Sciatic nerve (tissue), 2 donors: ENCODE data around the gene PGAM1. TPM values are rescaled to one million over a fixed set of nuclear protein-coding genes. Genes with fewer than 3 reads are reported as not detected.
"Not testable (repeated sequence)": the region's sequence is repeated elsewhere in the genome, so short reads cannot be mapped to it uniquely, and the experiment has no call there.

Experiments
- ATAC-seq: fragments of 200-7000 bp; cut with Tn5 transposase; one replicate; pipeline ENCODE4 v1.9.1; 2020; ENCODE audit warnings: mild to moderate bottlenecking, moderate library complexity
- DNase-seq: peaks from one replicate; pipeline ENCODE4 v3.0.0-alpha.2; 2020; ENCODE audit warnings: low spot score
- intact Hi-C: fragments of 100-400 bp; cut with DNase I; formaldehyde crosslinking; loops from one replicate; pipeline ENCODE4 v1.14.2; 2022
- total RNA-seq: library from RNA; stranded (reverse); fragmentation: NEBNext Ultra II Directional; extraction: Animal tissue kit (Norgen Biotek cat#: 25700); gene quantifications from one replicate; pipeline ENCODE4 v1.2.1, GENCODE V29; 2021
- donor health status: DM: no; HTN: no; CAD: no.
- donor health status: DM: no; HTN: no; CAD: no.

The PGAM1 gene
- total RNA-seq, 1 donor from 2014 or later = 117 TPM

GRCh38 chr10:97451605-97452004 lies 25.6 kb downstream of the PGAM1 start:
- DNase-seq (peak; percentile 46), ATAC-seq (no peak)
- intact Hi-C loops = no loop called here

- intact Hi-C loops = no loop called here
- ATAC-seq (no peak), DNase-seq (no peak)
These were observed 26.4 kb downstream of the PGAM1 start for GRCh38 chr10:97452352-97452751.

- intact Hi-C loops = no loop called here
- DNase-seq = peak; percentile 46
- ATAC-seq = peak; percentile 54
These were observed 28.5 kb downstream of the PGAM1 start for GRCh38 chr10:97454330-97455036.

GRCh38 chr10:97456034-97456685 lies 30.2 kb downstream of the PGAM1 start:
- ATAC-seq (peak; percentile 33), DNase-seq (peak; percentile 7)
- intact Hi-C loops = no loop called here

GRCh38 chr10:97456686-97457065 lies 30.7 kb downstream of the PGAM1 start:
- intact Hi-C loops = no loop called here
- ATAC-seq (no peak), DNase-seq (peak; percentile 34)

- ATAC-seq = no peak
- intact Hi-C loops = no loop called here
- DNase-seq = peak; percentile 21
These were observed 33.1 kb downstream of the PGAM1 start for GRCh38 chr10:97459111-97459510.

- no peak for ATAC-seq
- intact Hi-C loops = loop anchor here (5.0 kb wide), 1 partner anchor 92 kb away; no protein-coding TSS in a partner anchor
- DNase-seq = peak; percentile 51
These were observed 33.9 kb downstream of the PGAM1 start for GRCh38 chr10:97459933-97460332.

GRCh38 chr10:97462309-97462708 lies 36.3 kb downstream of the PGAM1 start:
- DNase-seq (no peak), ATAC-seq (no peak)
- intact Hi-C loops = loop anchor here (5.0 kb wide), 1 partner anchor 90 kb away; no protein-coding TSS in a partner anchor

GRCh38 chr10:97463363-97464132 lies 37.6 kb downstream of the PGAM1 start:
- DNase-seq (peak; percentile 42), ATAC-seq (peak; percentile 85)
- intact Hi-C loops = loop anchor here (5.0 kb wide), 1 partner anchor 89 kb away; no protein-coding TSS in a partner anchor

GRCh38 chr10:97464226-97464625 lies 38.2 kb downstream of the PGAM1 start:
- peak; percentile 17 for DNase-seq
- no peak for ATAC-seq
- intact Hi-C loops = loop anchor here (5.0 kb wide), 1 partner anchor 88 kb away; no protein-coding TSS in a partner anchor

GRCh38 chr10:97465982-97466381 lies 40.0 kb downstream of the PGAM1 start:
- ATAC-seq (no peak), DNase-seq (no peak)
- intact Hi-C loops = no loop called here

GRCh38 chr10:97466755-97467154 lies 40.8 kb downstream of the PGAM1 start:
- ATAC-seq (no peak), DNase-seq (no peak)
- intact Hi-C loops = no loop called here

GRCh38 chr10:97468162-97468561 lies 42.2 kb downstream of the PGAM1 start:
- DNase-seq (no peak), ATAC-seq (no peak)
- intact Hi-C loops = no loop called here

- ATAC-seq, DNase-seq, intact Hi-C loops: not testable (repeated sequence)
These were observed 42.8 kb downstream of the PGAM1 start for GRCh38 chr10:97468781-97469180.

- DNase-seq (no peak), ATAC-seq (no peak)
- intact Hi-C loops = no loop called here
These were observed 48.9 kb downstream of the PGAM1 start for GRCh38 chr10:97474918-97475317.

GRCh38 chr10:97475936-97476594 lies 50.1 kb downstream of the PGAM1 start:
- peak; percentile 82 for ATAC-seq
- DNase-seq = peak; percentile 42
- intact Hi-C loops = no loop called here

- DNase-seq, ATAC-seq, intact Hi-C loops: not testable (repeated sequence)
These were observed 53.4 kb downstream of the PGAM1 start for GRCh38 chr10:97479410-97479809.

GRCh38 chr10:97479939-97480338 lies 53.9 kb downstream of the PGAM1 start:
- intact Hi-C loops = no loop called here
- ATAC-seq (no peak), DNase-seq (no peak)

GRCh38 chr10:97481071-97481470 lies 55.1 kb downstream of the PGAM1 start:
- ATAC-seq (no peak), DNase-seq (no peak)
- intact Hi-C loops = no loop called here
